ENCODE results near the gene LRRC47. TPM values are rescaled to one million over a fixed set of nuclear protein-coding genes. Genes with fewer than 3 reads are reported as not detected.

Gene LRRC47
- polyA plus RNA-seq, 1 donor from 2014 or later, result 59.2 TPM

GRCh38 chr1:3736131-3736561, 60.2 kb downstream of the LRRC47 start:
- TF ChIP-seq TAF1 (IDR thresholded peaks at IDR 0.05; ENCODE audit: low read depth) (no peak), EP300 (conservative IDR thresholded peaks at IDR 0.05; ENCODE audit: poor library complexity, severe bottlenecking) (no peak), EZH2 (IDR thresholded peaks at IDR 0.05; ENCODE audit: borderline replicate concordance, insufficient read depth, low read length, poor library complexity, severe bottlenecking) (no peak), MXI1 (conservative IDR thresholded peaks at IDR 0.05; ENCODE audit: poor library complexity, severe bottlenecking) (no peak), POLR2AphosphoS5 (IDR thresholded peaks at IDR 0.05) (no peak), SMC3 (conservative IDR thresholded peaks at IDR 0.05; ENCODE audit: poor library complexity) (no peak), REST (IDR thresholded peaks at IDR 0.05; ENCODE audit: borderline replicate concordance) (no peak)
- Histone ChIP-seq H4K20me1 (ENCODE audit: insufficient read depth) (no peaks in the 10 kb centered on the region), H3K36me3 (ENCODE audit: insufficient read depth, low read length) (no peaks in the 10 kb centered on the region), H3K4me3 (ENCODE audit: low read length) (no peak overlapping the region), H3K27ac (ENCODE audit: low read length) (no peak overlapping the region), H3K4me2 (ENCODE audit: low read length) (no peak overlapping the region), H3K27me3 (ENCODE audit: insufficient read depth, low read depth, low read length) (no peaks in the 10 kb centered on the region), H3K9me2 (ENCODE audit: insufficient read depth, low read length) (no peaks in the 10 kb centered on the region), H3K79me2 (replicated peaks; ENCODE audit: insufficient read depth, low read length) (no peaks in the 10 kb centered on the region), H3F3A (ENCODE audit: insufficient read depth, low read length, poor library complexity, severe bottlenecking) (no peaks in the 10 kb centered on the region), H3K9me3 (ENCODE audit: low read length) (no peaks in the 10 kb centered on the region), H3K9ac (ENCODE audit: low read length) (no peak overlapping the region), H2AFZ (ENCODE audit: low read depth, low read length) (no peak overlapping the region)

GRCh38 chr1:3735688-3736087, 60.6 kb downstream of the LRRC47 start:
- Histone ChIP-seq H3K27ac (ENCODE audit: low read length) (no peak overlapping the region), H3F3A (ENCODE audit: insufficient read depth, low read length, poor library complexity, severe bottlenecking) (no peaks in the 10 kb centered on the region), H3K4me3 (ENCODE audit: low read length) (no peak overlapping the region), H2AFZ (ENCODE audit: low read depth, low read length) (no peak overlapping the region), H3K9ac (ENCODE audit: low read length) (no peak overlapping the region), H3K9me3 (ENCODE audit: low read length) (no peaks in the 10 kb centered on the region), H3K36me3 (ENCODE audit: insufficient read depth, low read length) (no peaks in the 10 kb centered on the region), H3K79me2 (replicated peaks; ENCODE audit: insufficient read depth, low read length) (no peaks in the 10 kb centered on the region), H3K9me2 (ENCODE audit: insufficient read depth, low read length) (no peaks in the 10 kb centered on the region), H4K20me1 (ENCODE audit: insufficient read depth) (no peaks in the 10 kb centered on the region), H3K4me2 (ENCODE audit: low read length) (no peak overlapping the region), H3K27me3 (ENCODE audit: insufficient read depth, low read depth, low read length) (no peaks in the 10 kb centered on the region)
- TF ChIP-seq REST (IDR thresholded peaks at IDR 0.05; ENCODE audit: borderline replicate concordance) (no peak), TAF1 (IDR thresholded peaks at IDR 0.05; ENCODE audit: low read depth) (no peak), POLR2AphosphoS5 (IDR thresholded peaks at IDR 0.05) (no peak), SMC3 (conservative IDR thresholded peaks at IDR 0.05; ENCODE audit: poor library complexity) (no peak), EZH2 (IDR thresholded peaks at IDR 0.05; ENCODE audit: borderline replicate concordance, insufficient read depth, low read length, poor library complexity, severe bottlenecking) (no peak), MXI1 (conservative IDR thresholded peaks at IDR 0.05; ENCODE audit: poor library complexity, severe bottlenecking) (no peak), CTCF (IDR thresholded peaks at IDR 0.05; ENCODE audit: poor library complexity, severe bottlenecking) (no peak), EP300 (conservative IDR thresholded peaks at IDR 0.05; ENCODE audit: poor library complexity, severe bottlenecking) (no peak), RAD21 (conservative IDR thresholded peaks at IDR 0.05) (no peak)

Measured in neural cell (in vitro differentiated cells).